Measurements from ENCODE around the gene TSC22D3.
"Not testable (repeated sequence)": the region's sequence is repeated elsewhere in the genome, so short reads cannot be mapped to it uniquely, and the experiment has no call there.

TSC22D3 gene

GRCh38 chrX:107710617-107711391 lies 64.8 kb downstream of the TSC22D3 start:
- DNase-seq, result peak; percentile 36

- no peak for DNase-seq
Observed at GRCh38 chrX:107709266-107709806, 66.3 kb downstream of the TSC22D3 start.

- no peak for DNase-seq
Observed at GRCh38 chrX:107708762-107709161, 66.8 kb downstream of the TSC22D3 start.

GRCh38 chrX:107707866-107708265 lies 67.7 kb downstream of the TSC22D3 start:
- DNase-seq, result no peak

GRCh38 chrX:107706309-107706708 lies 69.3 kb downstream of the TSC22D3 start:
- DNase-seq, result no peak

GRCh38 chrX:107704587-107704986 lies 71.0 kb downstream of the TSC22D3 start:
- no peak for DNase-seq

GRCh38 chrX:107704181-107704580 lies 71.4 kb downstream of the TSC22D3 start:
- no peak for DNase-seq

GRCh38 chrX:107701493-107702121 lies 74.0 kb downstream of the TSC22D3 start:
- no peak for DNase-seq

- DNase-seq, result no peak
Observed at GRCh38 chrX:107700790-107701189, 74.8 kb downstream of the TSC22D3 start.

- no peak for DNase-seq
Observed at GRCh38 chrX:107700317-107700774, 75.2 kb downstream of the TSC22D3 start.

- DNase-seq, result no peak
Observed at GRCh38 chrX:107699616-107700015, 76.0 kb downstream of the TSC22D3 start.

GRCh38 chrX:107691024-107691448 lies 84.6 kb downstream of the TSC22D3 start:
- no peak for DNase-seq

GRCh38 chrX:107687445-107687844 lies 88.1 kb downstream of the TSC22D3 start:
- DNase-seq, result no peak

- no peak for DNase-seq
Observed at GRCh38 chrX:107686792-107687191, 88.8 kb downstream of the TSC22D3 start.

- no peak for DNase-seq
Observed at GRCh38 chrX:107686026-107686425, 89.6 kb downstream of the TSC22D3 start.

- not testable (repeated sequence) for DNase-seq
Observed at GRCh38 chrX:107685586-107685985, 90.0 kb downstream of the TSC22D3 start.

- DNase-seq, result no peak
Observed at GRCh38 chrX:107684956-107685385, 90.6 kb downstream of the TSC22D3 start.

GRCh38 chrX:107683931-107684330 lies 91.7 kb downstream of the TSC22D3 start:
- DNase-seq, result no peak

GRCh38 chrX:107683124-107683895 lies 92.3 kb downstream of the TSC22D3 start:
- no peak for DNase-seq

- DNase-seq, result no peak
Observed at GRCh38 chrX:107682256-107682655, 93.3 kb downstream of the TSC22D3 start.

GRCh38 chrX:107678957-107679740 lies 96.4 kb downstream of the TSC22D3 start:
- no peak for DNase-seq

GRCh38 chrX:107677909-107678308 lies 97.7 kb downstream of the TSC22D3 start:
- no peak for DNase-seq

Data from T1000 (cell line).